Measurements from ENCODE around the gene DNAAF5.

DNA sequence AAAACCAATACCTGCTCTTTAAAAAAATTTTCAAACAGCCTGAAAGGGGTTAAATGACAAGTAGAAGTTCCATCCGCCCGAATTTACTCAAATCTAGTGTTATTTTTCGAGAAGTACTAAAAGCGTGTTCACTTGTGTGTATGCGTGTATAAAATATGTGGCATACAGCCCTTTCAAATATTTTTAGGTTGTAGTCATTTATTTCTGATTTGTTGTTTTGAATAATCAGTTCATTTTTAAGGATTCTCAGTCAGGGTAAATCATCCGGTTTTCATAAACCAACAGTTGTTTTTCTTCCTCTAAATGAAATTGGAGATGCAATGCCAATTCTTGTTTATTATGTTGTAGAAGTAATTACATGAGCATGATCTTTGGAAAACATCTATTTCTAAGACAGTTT is 98.9 kb downstream of the DNAAF5 start:
- TF ChIP-seq SRSF3 (IDR thresholded peaks at IDR 0.05; ENCODE audit: insufficient read depth, low read length) (no peak), ILK (tag; IDR thresholded peaks at IDR 0.05; ENCODE audit: borderline replicate concordance, low read depth) (no peak), TOE1 (IDR thresholded peaks at IDR 0.05; ENCODE audit: borderline replicate concordance) (no peak), TOE1 (CRISPR knock-in tag; IDR thresholded peaks at IDR 0.05; ENCODE audit: borderline replicate concordance, low read depth) (no peak), GABPA (tag; conservative IDR thresholded peaks at IDR 0.05; ENCODE audit: low read depth) (no peak), ZZZ3 (IDR thresholded peaks at IDR 0.05) (no peak), ZNF24 (IDR thresholded peaks at IDR 0.05) (no peak)
- TF ChIP-seq, protein P1, sequence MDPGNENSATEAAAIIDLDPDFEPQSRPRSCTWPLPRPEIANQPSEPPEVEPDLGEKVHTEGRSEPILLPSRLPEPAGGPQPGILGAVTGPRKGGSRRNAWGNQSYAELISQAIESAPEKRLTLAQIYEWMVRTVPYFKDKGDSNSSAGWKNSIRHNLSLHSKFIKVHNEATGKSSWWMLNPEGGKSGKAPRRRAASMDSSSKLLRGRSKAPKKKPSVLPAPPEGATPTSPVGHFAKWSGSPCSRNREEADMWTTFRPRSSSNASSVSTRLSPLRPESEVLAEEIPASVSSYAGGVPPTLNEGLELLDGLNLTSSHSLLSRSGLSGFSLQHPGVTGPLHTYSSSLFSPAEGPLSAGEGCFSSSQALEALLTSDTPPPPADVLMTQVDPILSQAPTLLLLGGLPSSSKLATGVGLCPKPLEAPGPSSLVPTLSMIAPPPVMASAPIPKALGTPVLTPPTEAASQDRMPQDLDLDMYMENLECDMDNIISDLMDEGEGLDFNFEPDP (CRISPR knock-in tag; IDR thresholded peaks at IDR 0.05) = no peak
- TF ChIP-seq, protein P2, sequence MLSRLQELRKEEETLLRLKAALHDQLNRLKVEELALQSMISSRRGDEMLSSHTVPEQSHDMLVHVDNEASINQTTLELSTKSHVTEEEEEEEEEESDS (CRISPR knock-in tag; IDR thresholded peaks at IDR 0.05) = no peak
- TF ChIP-seq, protein P3, sequence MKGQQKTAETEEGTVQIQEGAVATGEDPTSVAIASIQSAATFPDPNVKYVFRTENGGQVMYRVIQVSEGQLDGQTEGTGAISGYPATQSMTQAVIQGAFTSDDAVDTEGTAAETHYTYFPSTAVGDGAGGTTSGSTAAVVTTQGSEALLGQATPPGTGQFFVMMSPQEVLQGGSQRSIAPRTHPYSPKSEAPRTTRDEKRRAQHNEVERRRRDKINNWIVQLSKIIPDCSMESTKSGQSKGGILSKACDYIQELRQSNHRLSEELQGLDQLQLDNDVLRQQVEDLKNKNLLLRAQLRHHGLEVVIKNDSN (CRISPR knock-in tag; IDR thresholded peaks at IDR 0.05) = no peak

Measured in K562 (cell line).